PC-3 (cell line): ENCODE results near the gene STX8.

Experiments
- CTCF ChIP-seq: fragments of 300-600 bp; sonication (generic); conservative IDR thresholded peaks from 2 replicates; pipeline ENCODE4 v1.5.1; 2017; ENCODE audit warnings: antibody characterized with exemption, low read depth, mild to moderate bottlenecking, low read length
- EZH2 ChIP-seq: fragments of 300-600 bp; sonication (generic); IDR thresholded peaks from one replicate; pipeline ENCODE4 v1.6.1; 2017; ENCODE audit warnings: antibody characterized with exemption, mild to moderate bottlenecking, low read length; ENCODE audit not compliant: unreplicated experiment

GRCh38 chr17:9424071-9424640 lies 151.5 kb downstream of the STX8 start:
- TF ChIP-seq CTCF (no peak), EZH2 (no peak)
